ENCODE data around the gene CALML4. TPM values are rescaled to one million over a fixed set of nuclear protein-coding genes. Genes with fewer than 3 reads are reported as not detected.

CALML4 gene
- total and polyA plus RNA-seq, 2 donors (not counting 3 experiments of a cell fraction or from before 2014, with no cell fraction given): 2.6 to 10.1 TPM

DNA sequence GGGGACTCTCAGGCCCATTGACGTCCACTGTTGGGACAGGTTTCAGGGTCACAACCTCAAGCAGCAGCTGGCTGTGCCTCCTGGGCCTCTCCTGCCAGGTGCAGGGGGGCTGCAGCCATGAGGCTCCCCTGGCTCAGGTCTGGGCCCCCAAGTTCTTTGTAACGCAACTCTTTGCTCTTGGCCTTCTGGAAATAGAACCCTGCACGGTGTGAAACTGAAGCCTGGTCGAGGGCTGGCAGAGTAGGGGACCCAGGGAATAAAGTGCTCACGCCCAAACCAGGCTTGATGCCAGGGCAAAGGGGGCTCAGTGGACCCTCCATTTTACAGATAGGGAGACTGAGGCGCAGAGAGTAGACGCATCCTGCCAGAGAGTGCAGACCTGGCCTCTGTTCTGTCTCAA, 771 bp downstream of the CALML4 start:
- no peaks in the 10 kb centered on the region for H3K79me2 ChIP-seq (ENCODE audit: control insufficient read depth, insufficient read depth, low read length)
- BruUV-seq (replicated peaks): no TSS peak
- intact Hi-C loops (cut with micrococcal nuclease): loop anchor here (2.0 kb wide), 1 partner anchor 24 kb away; the partner anchor contains the start of gene CLN6
- TF ChIP-seq EZH2 (IDR thresholded peaks at IDR 0.05; ENCODE audit: borderline replicate concordance, low read depth, low read length, severe bottlenecking) (no peak), GATA2 (IDR thresholded peaks at IDR 0.05; ENCODE audit: insufficient read depth, insufficient read length, low read depth, low read length) (no peak), MYC (IDR thresholded peaks at IDR 0.05; ENCODE audit: low read depth, low read length) (no peak), JUN (IDR thresholded peaks at IDR 0.05; ENCODE audit: borderline replicate concordance, insufficient read depth, insufficient read length, low read depth) (no peak), FOS (IDR thresholded peaks at IDR 0.05; ENCODE audit: borderline replicate concordance, insufficient read depth, low read length) (no peak), POLR2AphosphoS5 (IDR thresholded peaks at IDR 0.05; ENCODE audit: insufficient read depth, low read depth, low read length) (no peak)
- TF ChIP-seq, protein P1, sequence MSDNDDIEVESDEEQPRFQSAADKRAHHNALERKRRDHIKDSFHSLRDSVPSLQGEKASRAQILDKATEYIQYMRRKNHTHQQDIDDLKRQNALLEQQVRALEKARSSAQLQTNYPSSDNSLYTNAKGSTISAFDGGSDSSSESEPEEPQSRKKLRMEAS (IDR thresholded peaks at IDR 0.05; ENCODE audit: insufficient read depth, insufficient read length): no peak
- no peaks in the 10 kb centered on the region for H4K20me1 ChIP-seq (replicated peaks; ENCODE audit: control insufficient read depth, extremely low read depth, insufficient read depth, low read length)
- H3K4me1 ChIP-seq (ENCODE audit: control insufficient read depth, extremely low read depth, insufficient read depth, low read length): peaks cover 15% of the 10 kb centered on the region
- dilution Hi-C loops (cut with MboI; ENCODE audit: extremely low pct_ligation_motif_present, low sequenced_read_pairs): no loop called here
- FAIRE-seq (no peak), DNase-seq (ENCODE audit: low read depth, low spot score) (no peak)
- H3K9ac ChIP-seq (replicated peaks; ENCODE audit: extremely low read depth, insufficient read depth, low read length): no peak overlapping the region
- no peak overlapping the region for H3K4me3 ChIP-seq (replicated peaks in 1 of 3; ENCODE audit: insufficient read depth in 1 of 3, low read depth in 1 of 3, low read length in 3 of 3)
- H2AFZ ChIP-seq (ENCODE audit: low read depth, low read length): no peak overlapping the region
- no peaks in the 10 kb centered on the region for H3K9me3 ChIP-seq (replicated peaks; ENCODE audit: control insufficient read depth, insufficient read depth, low read length)
- ChIA-PET CTCF (no interaction called here), POLR2A (interaction anchor here (0.6 kb wide), 1 partner anchor 155 kb away, joined by 3 read pairs; no protein-coding TSS in a partner anchor)
- no peaks in the 10 kb centered on the region for H3K36me3 ChIP-seq (ENCODE audit: control insufficient read depth in 2 of 2, extremely low read depth in 1 of 2, insufficient read depth in 2 of 2, low read length in 2 of 2)
- H3K27ac ChIP-seq (ENCODE audit: insufficient read depth, low read depth, low read length): no peak overlapping the region
- no peak overlapping the region for H3K4me2 ChIP-seq (ENCODE audit: insufficient read depth, low read length)
- H3K27me3 ChIP-seq (ENCODE audit: control insufficient read depth in 2 of 2, insufficient read depth in 2 of 2, low read length in 2 of 2): no peaks in the 10 kb centered on the region
- no peaks in the 10 kb centered on the region for H3K9me1 ChIP-seq (replicated peaks; ENCODE audit: control insufficient read depth, extremely low read depth, insufficient read depth, low read length)

DNA sequence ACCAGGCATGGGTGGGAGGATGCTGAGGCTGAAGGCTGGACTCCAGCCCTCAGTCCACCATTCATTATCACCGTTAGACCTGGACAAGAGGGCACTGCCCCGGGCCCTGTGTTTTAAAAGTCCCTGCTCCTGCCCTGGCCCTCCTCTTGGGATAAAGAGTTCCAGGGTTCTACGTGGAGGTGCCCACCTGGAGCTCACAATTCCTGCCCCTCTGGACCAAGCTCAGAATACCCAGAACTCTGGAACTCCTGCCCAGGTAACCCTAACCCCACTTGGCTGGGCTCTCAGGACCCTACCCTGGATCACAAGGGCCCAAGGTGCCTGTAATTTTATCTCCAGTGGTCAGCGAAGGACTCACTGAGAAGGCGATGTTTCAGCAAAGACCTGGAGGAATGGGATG, 1.2 kb downstream of the CALML4 start:
- intact Hi-C loops (cut with micrococcal nuclease) (loop anchor here (2.0 kb wide), 1 partner anchor 25 kb away; the partner anchor contains the start of gene CLN6), dilution Hi-C loops (cut with MboI; ENCODE audit: extremely low pct_ligation_motif_present, low sequenced_read_pairs) (no loop called here)
- DNase-seq (ENCODE audit: low read depth, low spot score) (no peak), FAIRE-seq (no peak)
- H3K4me3 ChIP-seq (replicated peaks in 1 of 3; ENCODE audit: insufficient read depth in 1 of 3, low read depth in 1 of 3, low read length in 3 of 3): no peak overlapping the region
- no TSS peak for BruUV-seq (replicated peaks)
- H3K9ac ChIP-seq (replicated peaks; ENCODE audit: extremely low read depth, insufficient read depth, low read length): no peak overlapping the region
- H3K27ac ChIP-seq (ENCODE audit: insufficient read depth, low read depth, low read length): no peak overlapping the region
- ChIA-PET POLR2A (no interaction called here), CTCF (no interaction called here)
- TF ChIP-seq GATA2 (IDR thresholded peaks at IDR 0.05; ENCODE audit: insufficient read depth, insufficient read length, low read depth, low read length) (no peak), FOS (IDR thresholded peaks at IDR 0.05; ENCODE audit: borderline replicate concordance, insufficient read depth, low read length) (no peak), JUN (IDR thresholded peaks at IDR 0.05; ENCODE audit: borderline replicate concordance, insufficient read depth, insufficient read length, low read depth) (no peak), EZH2 (IDR thresholded peaks at IDR 0.05; ENCODE audit: borderline replicate concordance, low read depth, low read length, severe bottlenecking) (no peak), POLR2A (IDR thresholded peaks at IDR 0.05; ENCODE audit: low read depth, low read length) (no peak), POLR2AphosphoS5 (IDR thresholded peaks at IDR 0.05; ENCODE audit: insufficient read depth, low read depth, low read length) (no peak), MYC (IDR thresholded peaks at IDR 0.05; ENCODE audit: low read depth, low read length) (no peak)
- TF ChIP-seq, protein P1 (IDR thresholded peaks at IDR 0.05; ENCODE audit: insufficient read depth, insufficient read length): no peak
- TF ChIP-seq, protein P2, sequence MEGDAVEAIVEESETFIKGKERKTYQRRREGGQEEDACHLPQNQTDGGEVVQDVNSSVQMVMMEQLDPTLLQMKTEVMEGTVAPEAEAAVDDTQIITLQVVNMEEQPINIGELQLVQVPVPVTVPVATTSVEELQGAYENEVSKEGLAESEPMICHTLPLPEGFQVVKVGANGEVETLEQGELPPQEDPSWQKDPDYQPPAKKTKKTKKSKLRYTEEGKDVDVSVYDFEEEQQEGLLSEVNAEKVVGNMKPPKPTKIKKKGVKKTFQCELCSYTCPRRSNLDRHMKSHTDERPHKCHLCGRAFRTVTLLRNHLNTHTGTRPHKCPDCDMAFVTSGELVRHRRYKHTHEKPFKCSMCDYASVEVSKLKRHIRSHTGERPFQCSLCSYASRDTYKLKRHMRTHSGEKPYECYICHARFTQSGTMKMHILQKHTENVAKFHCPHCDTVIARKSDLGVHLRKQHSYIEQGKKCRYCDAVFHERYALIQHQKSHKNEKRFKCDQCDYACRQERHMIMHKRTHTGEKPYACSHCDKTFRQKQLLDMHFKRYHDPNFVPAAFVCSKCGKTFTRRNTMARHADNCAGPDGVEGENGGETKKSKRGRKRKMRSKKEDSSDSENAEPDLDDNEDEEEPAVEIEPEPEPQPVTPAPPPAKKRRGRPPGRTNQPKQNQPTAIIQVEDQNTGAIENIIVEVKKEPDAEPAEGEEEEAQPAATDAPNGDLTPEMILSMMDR (IDR thresholded peaks at IDR 0.05; ENCODE audit: extremely low read depth in 1 of 2, insufficient read depth in 1 of 2, low read depth in 1 of 2, low read length in 2 of 2): no peak
- H2AFZ ChIP-seq (ENCODE audit: low read depth, low read length): no peak overlapping the region
- H3K4me1 ChIP-seq (ENCODE audit: control insufficient read depth, extremely low read depth, insufficient read depth, low read length): peaks cover 15% of the 10 kb centered on the region
- H3K4me2 ChIP-seq (ENCODE audit: insufficient read depth, low read length): no peak overlapping the region
- H3K9me3 ChIP-seq (replicated peaks; ENCODE audit: control insufficient read depth, insufficient read depth, low read length): no peaks in the 10 kb centered on the region
- H3K36me3 ChIP-seq (ENCODE audit: control insufficient read depth in 2 of 2, extremely low read depth in 1 of 2, insufficient read depth in 2 of 2, low read length in 2 of 2): no peaks in the 10 kb centered on the region
- H4K20me1 ChIP-seq (replicated peaks; ENCODE audit: control insufficient read depth, extremely low read depth, insufficient read depth, low read length): no peaks in the 10 kb centered on the region
- H3K9me1 ChIP-seq (replicated peaks; ENCODE audit: control insufficient read depth, extremely low read depth, insufficient read depth, low read length): no peaks in the 10 kb centered on the region
- H3K27me3 ChIP-seq (ENCODE audit: control insufficient read depth in 2 of 2, insufficient read depth in 2 of 2, low read length in 2 of 2): no peaks in the 10 kb centered on the region
- no peaks in the 10 kb centered on the region for H3K79me2 ChIP-seq (ENCODE audit: control insufficient read depth, insufficient read depth, low read length)

Measured in endothelial cell of umbilical vein (primary cell).